K562 (cell line): ENCODE results near the gene CNOT2. TPM values are rescaled to one million over a fixed set of nuclear protein-coding genes. Genes with fewer than 3 reads are reported as not detected.

Source experiments
- CTCFL ChIP-seq: IDR thresholded peaks from 2 replicates; pipeline ENCODE4 v1.6.1; 2011; ENCODE audit warnings: borderline replicate concordance, low read depth, mild to moderate bottlenecking, moderate library complexity, low read length; ENCODE audit not compliant: insufficient read depth, poor library complexity, severe bottlenecking
- EHMT2 ChIP-seq: fragments of 450-650 bp; IDR thresholded peaks from 2 replicates; pipeline ENCODE4 v1.6.1; 2018; ENCODE audit warnings: antibody characterized with exemption
- ELK1 ChIP-seq: sonication (generic); formaldehyde crosslinking; IDR thresholded peaks from 2 replicates; pipeline ENCODE4 v1.8.1; 2022; ENCODE audit warnings: missing genetic modification reagents
- EP300 ChIP-seq: IDR thresholded peaks from 2 replicates; pipeline ENCODE4 v1.6.1; 2012; ENCODE audit warnings: low read length, improper control_type of control experiment
- KLF13 ChIP-seq: fragments of 450-650 bp; IDR thresholded peaks from 2 replicates; pipeline ENCODE4 v1.6.1; 2016; ENCODE audit warnings: missing genetic modification characterization, low read depth, mild to moderate bottlenecking, missing compliant biosample characterization, moderate library complexity, borderline replicate concordance
- MBD2 ChIP-seq: sonication (generic); IDR thresholded peaks from 2 replicates; pipeline ENCODE4 v1.6.1; 2016; ENCODE audit warnings: low read depth, borderline replicate concordance
- MLLT1 ChIP-seq, 2 experiments: fragments of 450-650 bp; IDR thresholded peaks; 2 replicates each; pipeline ENCODE4 v1.6.1; 2016
- POLR2AphosphoS5 ChIP-seq: IDR thresholded peaks from 2 replicates; pipeline ENCODE4 v1.6.1; 2011; ENCODE audit warnings: mild to moderate bottlenecking, low read depth, low read length, moderate library complexity; ENCODE audit not compliant: control insufficient read depth, insufficient read depth
- PREB ChIP-seq: sonication (generic); formaldehyde crosslinking; IDR thresholded peaks from 2 replicates; pipeline ENCODE4 v1.8.1; 2023; ENCODE audit warnings: mild to moderate bottlenecking, missing genetic modification reagents
- THRAP3 ChIP-seq: fragments of 450-650 bp; IDR thresholded peaks from 2 replicates; pipeline ENCODE4 v1.6.1; 2016; ENCODE audit warnings: mild to moderate bottlenecking, inconsistent platforms, borderline replicate concordance
- USF1 ChIP-seq: sonication (generic); formaldehyde crosslinking; IDR thresholded peaks from 2 replicates; pipeline ENCODE4 v1.9.0; 2022; ENCODE audit warnings: mild to moderate bottlenecking, missing genetic modification reagents
- WHSC1 ChIP-seq: IDR thresholded peaks from one replicate; pipeline ENCODE4 v1.6.1; 2012; ENCODE audit warnings: low read length, control low read depth, inconsistent platforms
- ZNF224 ChIP-seq: sonication (generic); formaldehyde crosslinking; IDR thresholded peaks from 2 replicates; pipeline ENCODE4 v1.8.0; 2022; ENCODE audit warnings: mild to moderate bottlenecking, missing genetic modification reagents
- ZNF609 ChIP-seq: sonication (generic); formaldehyde crosslinking; IDR thresholded peaks from 2 replicates; pipeline ENCODE4 v1.8.1; 2023; ENCODE audit warnings: missing genetic modification reagents, mild to moderate bottlenecking, borderline replicate concordance
- polyA plus RNA-seq, 8 experiments: library from polyadenylated mRNA; depleted of rRNA in 4 of 8; stranded (reverse) in 5 of 8; unstranded in 3 of 8; fragments of >200 nt; fragmentation: Nextera tagmentation in 2 of 8; fragmentation: Illumina TruSeq in 1 of 8; extraction: Ambion mirVana in 2 of 8; extraction: Trizol in 1 of 8; gene quantifications; 2 replicates each; pipeline versions ENCODE4 v1.2.1 to v1.2.3, GENCODE V29; 2011 to 2014; ENCODE audit warnings: inconsistent platforms in 1 of 8, missing spikeins in 1 of 8
- total RNA-seq, 7 experiments: library from RNA; depleted of rRNA in 6 of 7; stranded (reverse); fragments of >200 nt in 6 of 7; fragmentation: Illumina TruSeq in 2 of 7; extraction: Trizol in 2 of 7; gene quantifications; 2 replicates each; pipeline versions ENCODE4 v1.2.1 to v1.2.3, GENCODE V29; 2011 to 2021; ENCODE audit warnings: low replicate concordance in 1 of 7

Gene CNOT2
- total and polyA plus RNA-seq, 9 of the 15 experiments (the other 6 are each of a cell fraction or from before 2014, with no cell fraction given), result 43.6 to 119 (median 84.4) TPM

GRCh38 chr12:70242695-70243509 lies at the start of gene CNOT2 (continued):
- TF ChIP-seq ELK1 (CRISPR knock-in tag) (no peak), PREB (no peak), EHMT2 (peak; percentile 79; the same call in 1 of the 2 replicates), ZNF609 (CRISPR knock-in tag) (0 out of 2 replicates have a peak, but pooled peaks have one; percentile 64), CTCFL (peak; percentile 49), MLLT1 (IDR thresholded peaks at IDR 0.05) (peak in 1 of 2 experiments; percentile 48; a peak in 2 of 4 replicates), THRAP3 (no peak; the same call in 1 of the 2 replicates), MBD2 (no peak; the same call in 1 of the 2 replicates), EP300 (0 out of 2 replicates have a peak, but pooled peaks have one; percentile 40), ZNF224 (CRISPR knock-in tag) (no peak), USF1 (CRISPR knock-in tag) (no peak), WHSC1 (no peak), KLF13 (no peak; the same call in none of the 2 replicates), POLR2AphosphoS5 (peak; percentile 77)
